ENCODE measurements around the gene SLC25A14.
A peak's percentile ranks its signal among the peaks of the same experiment; 100 is the strongest.

SLC25A14 gene

GRCh38 chrX:130378024-130378669 is 38.4 kb downstream of the SLC25A14 start:
- no peak for DNase-seq (ENCODE audit: low read depth)

GRCh38 chrX:130385520-130385919 is 45.8 kb downstream of the SLC25A14 start, which contains the start of gene GPR119:
GPR119 (minus strand) TSS chrX:130385674; CDS start chrX:130385447, 227 bp downstream.
- no peak for DNase-seq (ENCODE audit: low read depth)

- DNase-seq (ENCODE audit: low read depth), result no peak
These were observed 46.7 kb downstream of the SLC25A14 start for GRCh38 chrX:130386408-130386808.

GRCh38 chrX:130393451-130394074 is 53.8 kb downstream of the SLC25A14 start:
- no peak for DNase-seq (ENCODE audit: low read depth)

GRCh38 chrX:130395341-130395740 is 55.6 kb downstream of the SLC25A14 start:
- DNase-seq (ENCODE audit: low read depth), result no peak

- peak; percentile 15 for DNase-seq (ENCODE audit: low read depth)
These were observed 61.9 kb downstream of the SLC25A14 start, which contains the start of gene RBMX2 for GRCh38 chrX:130401415-130402207. RBMX2 (plus strand) TSS chrX:130401987; CDS start chrX:130402033, 46 bp downstream.

- DNase-seq (ENCODE audit: low read depth), result no peak
These were observed 62.5 kb downstream of the SLC25A14 start for GRCh38 chrX:130402208-130402684.

GRCh38 chrX:130413415-130413814 is 73.7 kb downstream of the SLC25A14 start:
- DNase-seq (ENCODE audit: low read depth), result no peak

GRCh38 chrX:130414800-130415199 is 75.1 kb downstream of the SLC25A14 start:
- no peak for DNase-seq (ENCODE audit: low read depth)

GRCh38 chrX:130415201-130415600 is 75.5 kb downstream of the SLC25A14 start:
- no peak for DNase-seq (ENCODE audit: low read depth)

- DNase-seq (ENCODE audit: low read depth), result no peak
These were observed 77.1 kb downstream of the SLC25A14 start for GRCh38 chrX:130416785-130417184.

GRCh38 chrX:130418066-130418465 is 78.3 kb downstream of the SLC25A14 start:
- DNase-seq (ENCODE audit: low read depth), result no peak

GRCh38 chrX:130418740-130419139 is 79.0 kb downstream of the SLC25A14 start:
- no peak for DNase-seq (ENCODE audit: low read depth)

GRCh38 chrX:130419263-130419662 is 79.5 kb downstream of the SLC25A14 start:
- no peak for DNase-seq (ENCODE audit: low read depth)
